IPS-20b (cell line): Measurements from ENCODE around the gene TBC1D28.
A peak's percentile ranks its signal among the peaks of the same experiment; 100 is the strongest.
"Not testable (repeated sequence)": the region's sequence is repeated elsewhere in the genome, so short reads cannot be mapped to it uniquely, and the experiment has no call there.

Source experiments
- H3K27ac ChIP-seq: one replicate; pipeline ENCODE4 v1.5.1; 2013; ENCODE audit warnings: low read length
- H3K27me3 ChIP-seq: 2 replicates; pipeline ENCODE4 v1.6.1; 2013; ENCODE audit warnings: mild to moderate bottlenecking, low read length, inconsistent platforms; ENCODE audit not compliant: insufficient read depth
- H3K36me3 ChIP-seq: 2 replicates; pipeline ENCODE4 v1.6.1; 2013; ENCODE audit warnings: low read depth, mild to moderate bottlenecking, inconsistent platforms, low read length, moderate library complexity; ENCODE audit not compliant: insufficient read depth
- H3K4me1 ChIP-seq: 2 replicates; pipeline ENCODE4 v1.6.1; 2013; ENCODE audit warnings: mild to moderate bottlenecking, control low read depth, inconsistent platforms, low read length, moderate library complexity; ENCODE audit not compliant: insufficient read depth
- H3K4me3 ChIP-seq: 2 replicates; pipeline ENCODE4 v1.5.1; 2013; ENCODE audit warnings: mild to moderate bottlenecking, low read length, inconsistent platforms
- H3K9ac ChIP-seq: 2 replicates; pipeline ENCODE4 v1.6.1; 2013; ENCODE audit warnings: low read depth, mild to moderate bottlenecking, inconsistent platforms, low read length, moderate library complexity
- H3K9me3 ChIP-seq: 2 replicates; pipeline ENCODE4 v1.6.1; 2013; ENCODE audit warnings: mild to moderate bottlenecking, low read depth, low read length, inconsistent platforms; ENCODE audit not compliant: insufficient read depth

The TBC1D28 gene

DNA sequence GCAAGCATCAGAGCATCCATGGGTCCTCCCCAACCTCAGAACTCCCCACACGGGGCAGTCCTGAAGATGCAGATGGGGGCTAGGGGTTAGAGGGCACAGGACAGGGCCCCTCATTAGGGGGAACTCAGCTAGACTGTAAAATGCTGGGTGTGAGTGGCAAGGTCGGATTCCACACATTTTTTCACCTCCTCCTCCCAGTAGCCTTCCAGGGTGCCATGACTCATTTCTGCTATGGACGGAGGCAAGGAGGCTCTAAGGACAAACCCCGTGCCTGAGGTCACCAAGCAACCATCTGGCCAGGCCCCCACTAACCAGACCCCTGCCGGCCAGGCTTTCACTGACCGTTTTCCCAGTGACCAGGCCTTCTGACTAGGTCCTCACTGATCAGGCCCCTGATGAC is 1.1 kb downstream of the TBC1D28 start:
- not testable (repeated sequence) for H3K4me1 ChIP-seq, H3K27me3 ChIP-seq, H3K36me3 ChIP-seq, H3K27ac ChIP-seq, H3K9ac ChIP-seq, H3K9me3 ChIP-seq, H3K4me3 ChIP-seq

DNA sequence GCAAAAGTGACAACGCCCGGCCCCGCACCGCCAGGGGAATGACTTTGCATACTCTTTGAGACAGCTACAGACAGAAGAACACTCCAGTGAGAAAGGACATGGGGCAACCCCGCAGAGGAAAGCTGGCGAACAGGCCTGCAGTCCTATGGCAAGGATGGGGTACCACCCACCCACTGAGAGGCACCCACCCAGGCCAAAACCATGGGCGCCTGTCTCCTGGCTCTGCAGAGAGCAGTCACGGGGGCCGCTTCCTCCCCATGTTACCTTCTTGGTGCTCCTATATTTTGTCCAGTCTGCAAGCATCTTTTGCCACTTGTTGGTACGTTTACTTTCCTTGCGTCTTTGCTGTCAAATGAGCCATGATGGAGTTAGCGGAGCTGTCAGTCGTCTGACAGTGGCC is 5.8 kb downstream of the TBC1D28 start:
- not testable (repeated sequence) for H3K9me3 ChIP-seq, H3K27me3 ChIP-seq, H3K27ac ChIP-seq, H3K36me3 ChIP-seq, H3K4me3 ChIP-seq, H3K4me1 ChIP-seq, H3K9ac ChIP-seq

DNA sequence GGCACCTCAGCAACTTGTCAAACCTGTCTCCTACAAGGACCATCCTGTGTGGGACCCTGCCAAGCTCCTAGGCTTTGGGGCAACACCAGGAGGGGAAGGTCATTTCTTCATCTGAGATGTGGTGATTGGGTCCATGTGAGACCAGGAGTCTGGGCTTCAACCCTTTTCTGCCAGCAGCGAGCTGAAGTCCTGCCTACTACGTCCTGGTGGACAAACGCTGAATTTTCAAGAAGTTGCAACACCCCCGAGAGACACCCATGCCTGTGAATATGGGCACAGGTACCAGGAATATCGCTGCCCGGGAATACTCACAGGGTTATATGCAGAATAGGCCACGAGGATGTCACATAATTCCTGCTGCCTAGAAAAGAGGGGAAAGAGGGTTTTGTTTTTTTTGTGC is 8.0 kb downstream of the TBC1D28 start:
- not testable (repeated sequence) for H3K4me3 ChIP-seq, H3K4me1 ChIP-seq, H3K27ac ChIP-seq, H3K9ac ChIP-seq, H3K9me3 ChIP-seq, H3K36me3 ChIP-seq, H3K27me3 ChIP-seq

DNA sequence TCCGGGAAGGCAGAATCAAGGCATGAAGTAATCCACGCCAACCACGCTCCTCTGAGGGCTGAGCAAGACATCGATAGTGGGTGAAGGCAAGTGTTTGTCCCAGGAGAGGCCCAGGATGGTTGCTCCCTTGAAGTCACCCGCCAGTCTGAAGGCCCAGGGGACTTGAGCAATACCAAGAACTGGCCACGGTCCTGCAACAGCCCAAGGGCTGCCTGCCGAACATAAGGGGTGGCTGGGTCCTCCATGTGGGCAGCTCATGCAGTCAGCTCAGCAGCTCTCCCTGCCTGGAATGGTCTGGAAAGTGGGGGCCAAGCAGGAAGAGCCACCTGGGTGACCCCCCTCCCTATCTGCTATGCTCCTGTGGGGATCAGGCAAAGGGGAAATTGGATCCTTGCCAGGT is 8.4 kb downstream of the TBC1D28 start:
- H3K4me3 ChIP-seq, H3K27ac ChIP-seq, H3K4me1 ChIP-seq, H3K9me3 ChIP-seq, H3K36me3 ChIP-seq, H3K9ac ChIP-seq, H3K27me3 ChIP-seq: not testable (repeated sequence)

DNA sequence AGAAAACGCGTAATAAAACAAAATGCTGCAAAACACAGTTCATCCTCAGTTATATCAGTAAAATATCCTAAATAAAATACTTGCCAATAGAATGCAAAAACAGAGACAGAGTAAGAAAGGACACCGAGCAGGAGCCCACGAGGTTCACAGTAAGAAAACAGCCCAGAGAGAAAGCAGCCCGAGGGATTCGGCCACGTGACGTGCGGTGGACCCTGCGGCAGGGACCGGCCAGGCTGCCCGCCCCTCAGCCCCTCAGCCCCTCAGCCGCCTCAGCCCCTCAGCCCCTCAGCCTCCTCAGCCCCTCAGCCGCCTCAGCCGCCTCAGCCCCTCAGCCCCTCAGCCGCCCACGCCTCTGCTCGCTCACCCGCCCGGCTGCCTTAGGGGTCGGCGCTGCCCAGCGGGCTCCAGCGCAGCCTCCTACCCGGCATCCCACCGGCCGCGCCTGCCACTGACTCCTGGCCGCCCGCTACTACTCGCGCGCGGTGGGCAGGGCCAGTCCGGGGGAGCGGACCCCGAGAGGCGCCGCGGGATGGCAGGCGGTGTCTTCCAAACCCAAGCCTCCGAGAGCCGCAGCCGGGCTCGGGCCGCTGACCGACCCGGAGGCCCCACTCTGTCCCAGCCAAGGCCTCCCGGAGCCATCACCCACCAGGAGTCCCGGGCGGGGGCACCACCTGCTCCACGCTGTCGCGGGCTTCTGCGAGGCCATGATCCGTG is 9.5 kb downstream of the TBC1D28 start:
- peak overlapping the region; percentile 38; the same call in 1 of the 2 replicates for H3K4me3 ChIP-seq
- H3K27me3 ChIP-seq, H3K9me3 ChIP-seq, H3K4me1 ChIP-seq, H3K9ac ChIP-seq, H3K36me3 ChIP-seq, H3K27ac ChIP-seq: not testable (repeated sequence)

DNA sequence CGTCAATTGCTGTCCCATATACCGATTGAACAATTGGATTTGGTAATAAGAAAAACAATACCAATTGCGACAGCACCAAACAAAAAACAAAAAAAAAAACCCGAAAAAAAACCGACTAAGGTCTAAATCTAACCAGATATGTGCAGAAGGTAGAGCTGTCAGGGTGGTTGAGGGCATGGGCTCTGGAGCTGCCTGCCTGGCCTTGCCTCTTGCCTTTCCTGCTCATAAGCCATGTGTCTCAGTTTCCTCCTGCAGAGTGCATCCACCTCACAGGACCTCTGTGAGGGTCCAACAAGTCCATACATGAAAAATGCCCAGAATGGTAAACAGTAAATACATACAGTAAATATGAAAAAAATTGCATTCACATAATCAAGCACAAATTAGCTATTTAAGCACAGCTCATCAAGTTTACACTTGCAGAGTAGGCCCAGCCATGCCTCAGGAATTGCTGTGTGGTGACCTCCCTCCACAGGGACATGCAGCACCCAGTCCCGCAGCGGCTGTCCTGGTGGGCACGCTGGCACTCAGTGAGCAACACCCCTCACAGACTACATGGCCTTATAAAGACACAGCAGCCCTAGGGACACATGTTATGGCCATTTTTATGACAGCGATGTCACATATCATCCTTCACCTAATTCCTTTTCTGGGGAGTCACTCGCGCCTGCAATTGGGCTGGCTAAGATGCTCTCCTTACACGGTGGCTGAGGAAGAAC is 17.9 kb downstream of the TBC1D28 start:
- H3K27me3 ChIP-seq = no peaks in the 10 kb centered on the region
- no peak overlapping the region for H3K9ac ChIP-seq
- no peak overlapping the region for H3K27ac ChIP-seq
- H3K36me3 ChIP-seq = no peaks in the 10 kb centered on the region
- no peaks in the 10 kb centered on the region for H3K4me1 ChIP-seq
- no peaks in the 10 kb centered on the region for H3K9me3 ChIP-seq
- H3K4me3 ChIP-seq = no peak overlapping the region

DNA sequence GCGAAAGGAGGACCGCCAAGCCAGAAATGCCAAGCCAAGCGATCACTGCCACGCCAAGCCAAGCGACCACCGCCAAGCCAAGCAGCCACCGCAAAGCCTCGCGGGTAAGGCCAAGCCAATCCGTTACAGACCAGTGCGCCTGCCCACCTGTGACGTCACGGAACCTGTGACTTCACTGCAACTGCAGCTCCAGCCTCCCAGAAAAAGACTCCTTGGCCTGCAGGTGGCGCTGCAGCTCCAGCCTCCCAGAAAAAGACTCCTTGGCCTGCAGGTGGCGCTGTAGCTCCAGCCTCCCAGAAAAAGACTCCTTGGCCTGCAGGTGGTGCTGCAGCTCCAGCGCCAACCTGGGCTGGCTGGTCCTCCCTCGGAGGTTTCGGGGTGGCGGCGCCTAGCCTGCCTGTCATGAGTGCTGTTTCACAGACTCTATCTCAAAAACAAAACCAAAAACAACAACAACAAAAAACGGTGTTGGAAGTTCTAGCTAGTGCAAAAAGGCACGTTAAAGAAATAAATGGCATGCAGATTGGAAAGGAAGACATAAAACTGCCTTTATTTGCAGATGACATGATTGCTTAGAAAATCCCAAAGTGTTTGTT is 18.6 kb downstream of the TBC1D28 start:
- not testable (repeated sequence) for H3K27ac ChIP-seq, H3K9me3 ChIP-seq, H3K27me3 ChIP-seq, H3K4me1 ChIP-seq, H3K4me3 ChIP-seq, H3K9ac ChIP-seq, H3K36me3 ChIP-seq

DNA sequence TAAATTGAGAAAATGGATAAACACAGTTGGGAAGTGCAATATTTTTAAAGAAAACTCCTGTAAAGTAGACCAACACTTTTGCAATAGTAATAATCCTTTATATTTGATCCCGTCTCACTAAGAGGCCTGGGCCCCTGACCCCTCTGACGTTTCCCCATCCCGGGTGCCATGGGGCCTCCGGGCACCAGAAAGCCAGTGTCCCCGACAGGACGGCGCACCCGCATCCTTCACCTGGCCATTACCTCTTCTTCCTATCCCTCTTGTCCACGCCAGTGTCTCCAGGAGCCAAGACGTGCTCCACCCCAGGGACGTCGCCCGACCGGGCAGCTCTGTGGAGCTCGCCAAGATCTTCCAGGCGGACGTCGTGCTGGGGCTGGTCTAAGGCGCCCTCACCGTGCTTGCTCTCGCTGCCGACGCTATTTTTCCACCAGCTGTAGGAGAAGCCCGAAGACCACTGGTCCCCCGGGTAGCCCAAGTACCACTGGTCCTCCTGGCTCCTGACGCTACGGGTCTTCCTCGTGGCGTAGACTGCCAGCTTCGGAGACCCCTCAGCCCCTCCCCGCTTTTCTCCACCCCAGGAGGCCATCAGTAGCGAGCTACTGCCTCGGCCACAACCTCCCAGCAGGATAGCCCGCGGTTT is 19.2 kb downstream of the TBC1D28 start:
- H3K9me3 ChIP-seq, H3K4me1 ChIP-seq, H3K4me3 ChIP-seq, H3K36me3 ChIP-seq, H3K27ac ChIP-seq, H3K27me3 ChIP-seq, H3K9ac ChIP-seq: not testable (repeated sequence)

DNA sequence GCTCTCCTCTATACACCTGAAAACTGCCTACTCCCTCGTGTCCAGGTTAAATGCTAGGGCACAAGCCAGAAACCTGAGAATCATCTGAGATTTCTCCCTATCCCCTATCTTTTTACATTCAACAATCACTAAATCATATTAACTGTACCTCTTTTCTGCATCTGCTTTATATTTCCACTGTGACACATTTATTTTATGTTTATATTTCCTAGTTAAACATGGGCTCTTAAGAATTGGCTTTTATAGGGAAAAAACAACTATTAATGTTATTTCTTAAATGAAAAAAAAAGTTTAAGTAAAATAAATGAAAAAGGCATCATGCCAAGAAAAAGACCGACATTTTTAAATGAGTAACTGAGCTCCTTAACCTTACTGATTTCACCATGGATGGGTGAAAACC is 26.6 kb downstream of the TBC1D28 start:
- not testable (repeated sequence) for H3K9me3 ChIP-seq, H3K27me3 ChIP-seq, H3K27ac ChIP-seq, H3K4me1 ChIP-seq, H3K4me3 ChIP-seq, H3K36me3 ChIP-seq, H3K9ac ChIP-seq

DNA sequence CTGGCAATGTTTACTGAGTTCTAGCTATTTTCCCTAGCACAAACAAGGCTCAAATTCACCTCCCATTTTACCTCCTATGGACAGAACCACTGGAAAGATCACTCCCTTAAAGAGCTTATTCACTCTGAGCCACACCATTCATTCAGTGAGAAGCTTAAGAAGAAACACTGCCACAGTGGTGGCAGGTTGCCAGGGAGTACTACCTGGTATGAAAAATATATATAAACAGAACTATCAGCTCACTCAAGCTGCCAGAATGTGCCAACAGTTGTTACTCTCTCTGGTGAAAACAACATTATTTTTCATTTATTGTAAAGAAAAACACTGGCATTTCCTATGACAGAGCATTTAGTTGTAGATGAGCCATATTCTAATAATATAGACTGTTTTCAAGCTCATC is 31.2 kb downstream of the TBC1D28 start:
- H3K36me3 ChIP-seq, H3K4me1 ChIP-seq, H3K27me3 ChIP-seq, H3K4me3 ChIP-seq, H3K9me3 ChIP-seq, H3K27ac ChIP-seq, H3K9ac ChIP-seq: not testable (repeated sequence)

DNA sequence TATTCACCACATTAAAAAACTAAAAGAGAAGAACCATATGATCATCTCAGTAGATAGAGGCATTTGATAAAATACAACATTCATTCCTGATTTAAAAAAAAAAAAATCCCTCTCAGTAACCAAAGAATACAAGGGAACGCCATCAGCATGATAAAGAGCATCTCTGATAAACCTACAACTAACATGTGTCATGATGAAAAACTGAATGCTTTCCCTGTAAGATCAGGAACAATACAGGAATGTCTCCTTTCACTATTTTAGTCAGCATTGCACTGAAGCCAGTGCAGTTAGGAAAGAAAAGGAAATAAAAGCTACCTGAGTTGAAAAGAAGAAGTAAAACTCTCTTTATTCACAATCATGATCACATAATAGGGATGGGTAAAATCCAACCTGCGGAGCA is 51.1 kb downstream of the TBC1D28 start:
- H3K4me1 ChIP-seq, H3K27me3 ChIP-seq, H3K9me3 ChIP-seq, H3K27ac ChIP-seq, H3K9ac ChIP-seq, H3K4me3 ChIP-seq, H3K36me3 ChIP-seq: not testable (repeated sequence)
